GM21447 (cell line): ENCODE measurements around the gene TUBG1.

Source experiments
- ATAC-seq: cut with Tn5 transposase; IDR thresholded peaks from one replicate; pipeline ENCODE4 v1.9.1; 2021; ENCODE audit not compliant: unreplicated experiment

The TUBG1 gene

DNA sequence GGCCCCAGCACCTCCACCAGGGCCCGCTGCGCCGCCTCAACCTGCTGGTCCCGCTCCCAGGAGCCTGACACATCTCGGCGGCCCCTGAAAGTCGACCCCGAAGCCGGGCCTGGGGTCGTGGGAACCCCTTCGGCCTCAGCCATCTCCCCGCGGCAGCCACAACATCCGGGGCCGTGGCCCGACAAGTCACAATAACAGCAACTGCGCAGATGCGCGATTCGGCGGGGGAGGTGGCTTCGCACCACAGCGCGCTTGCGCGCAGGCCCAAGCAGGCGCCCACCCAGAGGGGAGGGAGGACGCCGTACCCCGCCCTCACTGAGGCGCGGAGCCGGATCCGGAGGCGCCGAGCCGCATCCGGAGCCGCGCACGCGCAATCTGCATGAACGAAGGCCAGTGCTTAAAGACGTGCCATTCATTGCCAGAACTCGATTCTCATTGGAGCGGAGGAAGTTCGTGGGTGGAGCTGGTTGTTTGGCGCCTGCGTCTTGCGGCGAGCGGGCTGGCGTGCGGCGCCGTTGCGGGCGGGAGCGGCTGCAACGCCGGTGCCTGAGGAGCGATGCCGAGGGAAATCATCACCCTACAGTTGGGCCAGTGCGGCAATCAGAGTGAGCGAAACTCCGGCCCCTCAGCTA lies at the start of gene TUBG1, which contains the start of gene RETREG3:
TUBG1 (plus strand) TSS at position 502 of the 632 bp plus-strand sequence; CDS start at position 557, 55 bp downstream.
RETREG3 (minus strand) TSS at position 193 of the 632 bp plus-strand sequence; CDS start at position 143, 50 bp downstream.
- peak; percentile 82 for ATAC-seq

DNA sequence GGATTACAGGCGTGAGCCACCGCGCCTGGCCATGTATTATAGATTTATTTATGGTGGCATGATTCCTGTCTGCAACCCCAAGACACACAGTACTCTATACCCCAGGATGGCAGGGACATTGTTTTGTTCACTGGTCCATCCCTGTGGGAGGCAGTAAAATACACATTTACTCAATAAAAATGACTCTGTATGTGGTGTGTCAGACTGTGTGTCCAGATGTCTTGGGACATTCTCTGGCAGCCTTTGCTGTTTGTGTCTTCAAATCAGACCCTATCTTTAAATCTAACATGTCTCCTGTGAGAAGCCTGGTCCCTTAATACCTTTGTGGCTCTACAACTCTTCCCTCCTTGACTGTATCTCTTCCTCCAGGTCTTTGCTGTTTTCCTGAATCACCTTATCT lies 49.2 kb upstream of the TUBG1 start:
- ATAC-seq = no peak

DNA sequence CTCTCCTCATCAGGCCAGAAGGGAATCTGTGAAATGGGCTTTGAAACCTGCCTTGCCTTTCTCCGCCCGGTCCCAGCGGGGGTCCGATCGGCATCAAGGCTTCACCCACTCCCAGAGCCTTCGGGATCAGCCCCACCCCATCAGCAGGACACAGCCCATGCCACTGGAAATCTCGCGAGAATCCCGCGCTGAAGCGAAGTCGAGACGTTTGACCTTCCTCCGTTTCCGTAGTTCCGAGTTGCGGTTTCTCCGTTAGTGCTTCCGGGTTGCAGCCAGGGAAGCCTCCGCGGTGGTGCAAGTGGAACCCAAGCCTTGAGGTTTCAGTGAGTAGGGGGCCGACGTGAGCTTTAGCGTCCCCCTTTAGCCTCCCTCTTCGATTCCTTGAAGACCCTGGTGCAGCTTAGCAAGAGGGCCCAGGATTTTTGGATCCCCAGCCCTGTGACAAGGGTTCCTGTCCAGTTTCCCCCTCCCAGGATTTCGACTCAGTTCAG lies 47.5 kb upstream of the TUBG1 start, which contains the start of gene COASY:
COASY (plus strand) TSS at position 252 of the 491 bp plus-strand sequence. CDS start 475 bp downstream, outside the sequence.
- ATAC-seq = peak; percentile 62

DNA sequence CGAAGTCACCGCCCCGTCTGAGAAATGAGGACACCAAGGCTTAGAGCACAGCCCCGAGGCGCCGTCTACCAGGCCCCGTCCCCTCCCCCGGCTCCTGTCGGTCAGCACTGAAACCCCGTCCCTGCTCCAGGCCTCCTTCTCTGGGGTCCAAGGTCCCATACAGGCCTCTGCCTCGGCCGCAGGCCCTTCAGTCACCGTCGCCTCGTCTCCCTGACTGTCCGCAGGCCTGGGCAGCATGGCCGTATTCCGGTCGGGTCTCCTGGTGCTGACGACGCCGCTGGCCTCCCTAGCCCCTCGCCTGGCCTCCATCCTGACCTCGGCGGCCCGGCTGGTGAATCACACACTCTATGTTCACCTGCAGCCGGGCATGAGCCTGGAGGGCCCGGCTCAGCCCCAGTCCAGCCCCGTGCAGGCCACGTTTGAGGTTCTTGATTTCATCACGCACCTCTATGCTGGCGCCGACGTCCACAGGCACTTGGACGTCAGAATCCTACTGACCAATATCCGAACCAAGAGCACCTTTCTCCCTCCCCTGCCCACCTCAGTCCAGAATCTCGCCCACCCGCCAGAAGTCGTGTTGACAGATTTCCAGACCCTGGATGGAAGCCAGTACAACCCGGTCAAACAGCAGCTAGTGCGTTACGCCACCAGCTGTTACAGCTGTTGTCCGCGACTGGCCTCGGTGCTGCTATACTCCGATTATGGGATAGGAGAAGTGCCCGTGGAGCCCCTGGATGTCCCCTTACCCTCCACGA lies 46.9 kb upstream of the TUBG1 start:
- ATAC-seq = no peak

DNA sequence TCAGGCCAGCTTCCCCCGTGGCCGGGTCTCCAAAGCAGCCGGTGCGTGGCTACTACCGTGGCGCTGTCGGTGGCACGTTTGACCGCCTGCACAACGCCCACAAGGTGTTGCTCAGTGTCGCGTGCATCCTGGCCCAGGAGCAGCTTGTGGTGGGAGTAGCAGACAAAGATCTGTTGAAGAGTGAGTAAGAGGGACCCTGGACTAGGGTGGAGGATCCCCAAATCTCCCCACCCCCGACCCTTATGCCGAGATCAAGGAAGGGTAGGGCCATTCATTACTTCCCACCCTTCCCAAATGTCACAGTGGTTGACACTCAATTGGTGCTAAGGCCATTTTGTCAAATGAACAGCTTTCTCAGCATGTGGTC lies 46.4 kb upstream of the TUBG1 start:
- ATAC-seq = no peak

DNA sequence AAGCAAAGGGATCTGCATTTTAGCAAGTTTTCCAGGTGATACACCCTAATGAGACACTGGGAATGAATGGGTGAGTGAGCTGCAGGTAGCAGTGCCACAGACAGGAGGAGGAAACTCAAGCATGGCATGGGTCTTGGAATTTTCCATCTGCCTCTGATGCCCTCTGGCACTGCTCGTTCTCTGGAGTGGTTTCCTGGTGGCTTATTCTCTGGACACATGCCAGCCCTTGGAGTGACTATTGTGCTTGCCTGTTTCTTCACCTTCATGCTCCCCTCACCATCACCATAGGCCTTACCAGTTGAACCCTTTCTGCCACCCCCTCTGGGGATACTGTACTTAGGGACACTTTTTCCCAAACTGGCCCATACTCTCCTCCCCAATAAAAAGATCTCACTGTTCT lies 45.9 kb upstream of the TUBG1 start:
- ATAC-seq = no peak

DNA sequence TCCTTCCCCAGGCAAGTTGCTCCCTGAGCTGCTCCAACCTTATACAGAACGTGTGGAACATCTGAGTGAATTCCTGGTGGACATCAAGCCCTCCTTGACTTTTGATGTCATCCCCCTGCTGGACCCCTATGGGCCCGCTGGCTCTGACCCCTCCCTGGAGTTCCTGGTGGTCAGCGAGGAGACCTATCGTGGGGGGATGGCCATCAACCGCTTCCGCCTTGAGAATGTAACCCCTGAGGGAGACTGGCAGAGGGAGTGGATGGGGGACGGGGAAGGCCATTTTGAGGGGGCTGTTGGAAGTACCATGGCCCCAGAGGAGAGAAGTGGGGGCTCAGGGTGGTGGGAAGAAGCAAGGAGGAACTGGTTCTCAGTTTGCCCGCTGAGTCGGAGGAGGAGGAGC lies 45.5 kb upstream of the TUBG1 start:
- no peak for ATAC-seq

DNA sequence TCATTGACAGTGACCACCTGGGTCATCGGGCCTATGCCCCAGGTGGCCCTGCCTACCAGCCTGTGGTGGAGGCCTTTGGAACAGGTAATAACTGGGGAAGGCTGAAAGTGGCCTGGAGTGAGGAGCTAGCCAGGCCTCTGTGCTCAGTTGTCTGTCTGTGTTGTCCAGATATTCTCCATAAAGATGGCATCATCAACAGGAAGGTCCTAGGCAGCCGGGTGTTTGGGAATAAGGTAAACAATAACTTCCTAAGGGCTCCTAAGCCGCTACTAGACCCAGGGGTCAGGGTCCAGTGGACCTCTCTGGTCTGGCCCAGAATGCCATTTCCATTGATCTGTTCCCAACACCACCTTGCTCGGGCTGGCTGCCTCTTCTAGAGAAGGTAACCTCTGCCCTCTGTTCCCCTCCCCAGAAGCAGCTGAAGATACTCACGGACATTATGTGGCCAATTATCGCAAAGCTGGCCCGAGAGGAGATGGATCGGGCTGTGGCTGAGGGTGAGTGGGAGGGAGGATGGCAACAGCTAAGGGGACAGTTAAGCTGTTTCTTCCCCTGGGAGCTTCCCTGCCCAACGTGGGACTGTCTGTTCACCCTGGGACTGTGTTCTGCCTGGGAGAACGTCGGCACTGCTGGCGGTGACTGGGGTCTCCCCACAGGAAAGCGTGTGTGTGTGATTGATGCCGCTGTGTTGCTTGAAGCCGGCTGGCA lies 44.5 kb upstream of the TUBG1 start:
- ATAC-seq = no peak

DNA sequence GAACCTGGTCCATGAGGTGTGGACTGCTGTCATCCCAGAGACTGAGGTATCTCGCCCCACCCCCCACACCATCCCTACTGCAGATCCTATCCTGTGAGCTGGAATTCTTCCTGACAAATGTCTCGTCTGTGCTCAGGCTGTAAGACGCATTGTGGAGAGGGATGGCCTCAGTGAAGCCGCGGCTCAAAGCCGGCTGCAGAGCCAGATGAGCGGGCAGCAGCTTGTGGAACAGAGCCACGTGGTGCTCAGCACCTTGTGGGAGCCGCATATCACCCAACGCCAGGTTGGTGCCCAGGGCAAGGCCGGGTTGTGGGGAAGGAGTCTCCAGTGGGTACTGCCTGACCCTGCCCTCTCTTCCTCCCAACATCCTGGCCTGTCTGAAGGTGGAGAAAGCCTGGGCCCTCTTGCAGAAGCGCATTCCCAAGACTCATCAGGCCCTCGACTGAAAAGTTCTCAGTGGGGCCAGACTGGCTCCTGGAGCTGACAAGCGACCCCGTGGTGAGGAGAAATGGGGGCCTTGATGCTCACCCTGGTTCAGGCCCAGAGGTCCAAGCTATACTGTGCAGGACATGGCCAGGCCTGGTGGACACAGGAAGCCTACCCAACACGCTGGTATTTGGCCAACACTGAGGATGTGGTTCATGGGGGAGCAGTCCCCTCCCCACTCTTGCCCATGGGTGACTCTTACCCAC lies 43.8 kb upstream of the TUBG1 start:
- no peak for ATAC-seq

DNA sequence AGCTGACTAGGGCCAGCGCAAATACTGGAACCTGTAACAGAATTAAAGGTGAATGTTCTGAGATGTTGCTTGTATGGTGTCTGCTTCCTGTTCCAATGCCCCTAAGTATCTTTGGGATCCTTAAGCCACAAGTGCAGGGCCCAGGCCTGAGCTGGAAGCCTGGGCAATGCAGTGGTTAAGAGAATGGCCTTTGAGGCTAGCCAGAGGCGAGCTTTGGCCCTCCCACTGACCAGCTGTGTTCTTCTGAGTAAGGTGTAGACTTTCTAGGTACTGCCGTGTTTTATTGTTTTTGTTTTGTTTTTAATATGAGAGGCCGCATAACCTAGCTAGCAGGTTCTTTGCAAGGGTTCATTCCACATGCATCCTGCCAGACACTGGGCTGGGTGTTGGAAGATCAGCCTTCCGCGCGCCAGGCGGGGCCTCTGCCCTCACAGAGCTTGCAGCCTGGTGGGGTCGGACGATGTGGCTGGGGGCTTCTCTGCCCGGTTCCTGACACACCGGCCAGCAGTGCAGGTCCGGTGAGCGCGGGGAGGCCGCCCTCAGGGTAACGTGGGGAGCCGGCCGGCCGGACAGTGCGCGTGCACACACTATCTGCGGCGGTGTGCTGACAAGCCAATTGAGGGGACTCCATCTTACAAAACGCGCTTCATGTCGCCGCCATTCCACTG lies 43.1 kb upstream of the TUBG1 start:
- no peak for ATAC-seq

DNA sequence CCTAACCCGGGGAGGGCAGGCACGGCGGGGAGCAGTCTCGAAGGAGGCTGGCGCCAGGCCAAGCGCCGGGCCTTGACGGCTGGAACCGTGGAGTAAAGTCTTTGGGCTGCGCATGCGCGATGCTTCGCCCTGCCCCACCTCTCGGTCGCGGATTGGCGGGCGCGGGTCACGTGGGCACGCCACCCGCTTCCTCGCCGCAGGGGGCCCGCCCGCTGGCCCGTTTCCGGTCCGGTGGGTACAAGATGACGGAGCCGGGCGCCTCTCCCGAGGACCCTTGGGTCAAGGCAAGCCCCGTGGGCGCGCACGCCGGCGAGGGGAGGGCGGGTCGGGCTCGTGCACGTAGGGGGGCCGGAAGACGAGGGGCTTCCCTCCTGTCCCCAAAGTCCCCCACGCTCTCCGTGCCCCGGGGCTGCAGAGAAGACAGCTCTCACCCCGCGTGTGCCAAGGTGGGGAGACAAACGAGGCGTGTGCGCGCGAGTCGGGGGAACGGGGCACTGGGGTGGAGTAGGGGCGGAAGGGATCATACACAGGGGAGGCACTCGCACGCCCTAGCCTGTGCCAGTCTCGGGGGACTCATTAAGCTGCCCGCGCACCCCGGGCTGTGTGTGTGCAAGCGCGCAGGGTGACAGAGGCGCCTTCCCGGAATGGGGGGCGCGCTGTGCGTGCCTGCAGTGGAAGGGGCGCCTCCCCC lies 42.5 kb upstream of the TUBG1 start, which contains the start of gene MLX:
MLX (plus strand) TSS at position 218 of the 691 bp plus-strand sequence; CDS start at position 243, 25 bp downstream.
- ATAC-seq = no peak

DNA sequence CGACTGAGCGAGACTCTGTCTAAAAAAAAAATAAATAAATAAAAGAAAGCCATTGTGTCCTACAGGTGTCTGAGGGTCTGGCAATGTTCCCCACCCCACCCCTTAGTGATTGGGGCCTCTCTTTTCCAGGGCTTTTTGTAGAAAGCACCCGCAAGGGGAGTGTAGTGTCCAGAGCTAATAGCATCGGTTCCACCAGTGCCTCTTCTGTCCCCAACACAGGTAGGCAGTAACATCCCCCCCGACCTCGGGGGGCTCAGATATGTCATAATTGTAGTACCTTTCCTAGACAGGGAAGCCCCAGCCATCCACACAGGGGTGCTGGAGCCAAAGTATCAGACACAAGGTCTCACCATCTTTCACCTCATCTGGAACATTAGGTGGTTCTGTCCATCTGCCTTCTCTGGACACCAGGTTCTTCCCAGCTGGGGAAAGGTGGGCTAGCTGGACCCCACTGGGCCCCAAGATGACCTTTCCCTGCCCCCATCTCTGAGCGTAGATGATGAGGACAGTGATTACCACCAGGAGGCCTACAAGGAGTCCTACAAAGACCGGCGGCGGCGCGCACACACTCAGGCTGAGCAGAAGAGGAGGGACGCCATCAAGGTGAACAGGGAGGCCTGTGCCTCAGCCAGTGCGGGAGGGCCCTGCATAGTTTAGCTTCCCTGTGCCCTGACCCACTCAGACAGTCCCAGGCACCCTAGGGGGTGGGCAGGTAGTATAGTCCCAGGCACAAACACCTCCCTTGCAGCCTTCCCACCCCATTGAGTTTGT lies 41.0 kb upstream of the TUBG1 start:
- ATAC-seq = no peak

DNA sequence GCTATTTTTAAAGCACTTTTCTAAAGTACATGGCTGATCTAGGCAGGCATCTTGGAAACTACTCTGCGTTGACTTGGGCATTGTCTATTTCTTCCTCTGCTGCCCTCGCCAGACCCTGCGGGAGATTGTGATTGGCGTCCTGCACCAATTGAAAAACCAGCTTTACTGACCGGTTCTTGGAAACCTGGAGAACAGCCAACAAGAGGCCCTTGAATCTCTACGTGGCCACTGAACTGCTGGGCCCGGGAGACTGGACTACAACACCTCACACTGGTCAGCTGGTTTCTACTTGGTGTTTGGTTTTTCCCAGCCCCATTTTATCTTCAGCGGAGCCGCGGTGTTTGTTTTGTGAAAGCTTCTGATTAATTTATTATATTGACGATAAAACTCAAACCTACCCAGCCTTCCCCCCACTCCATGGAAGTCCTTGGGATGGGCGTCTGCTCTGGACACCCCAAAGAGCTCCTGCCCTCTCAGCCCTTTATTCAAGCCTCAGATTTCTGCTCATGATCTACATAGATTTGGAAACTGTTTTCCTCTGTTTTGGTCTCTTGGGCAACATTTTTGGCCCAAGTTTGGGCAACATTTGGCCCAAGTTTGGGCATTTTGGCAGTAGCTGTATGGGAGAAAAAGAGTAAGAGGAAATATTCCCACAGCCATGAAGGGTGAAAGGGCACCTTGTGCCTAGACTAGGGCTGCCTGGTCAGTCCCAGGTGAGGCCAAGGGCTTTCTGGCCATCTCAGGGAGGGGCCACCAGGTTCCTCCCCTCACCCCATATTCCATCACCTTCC lies 37.9 kb upstream of the TUBG1 start:
- no peak for ATAC-seq

DNA sequence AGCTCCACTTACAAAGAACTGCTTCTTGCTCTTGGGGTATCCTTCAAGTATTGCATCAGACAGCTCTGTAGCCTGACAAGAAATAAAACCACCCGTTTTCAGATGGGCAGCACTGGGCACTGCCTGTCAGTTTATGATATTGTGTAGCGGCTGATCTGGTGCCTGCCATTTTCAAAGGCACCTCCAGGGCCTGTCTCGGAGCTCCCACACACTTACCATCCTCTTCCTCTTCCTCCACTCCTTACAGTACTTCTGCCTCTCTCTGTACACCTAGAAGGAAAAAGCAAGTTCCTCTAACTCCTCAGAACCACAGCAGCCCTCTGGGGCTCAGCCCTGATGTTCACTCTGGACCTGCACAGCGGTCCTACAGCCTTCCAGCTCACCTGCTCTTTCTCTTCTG lies 36.4 kb upstream of the TUBG1 start:
- ATAC-seq = no peak

DNA sequence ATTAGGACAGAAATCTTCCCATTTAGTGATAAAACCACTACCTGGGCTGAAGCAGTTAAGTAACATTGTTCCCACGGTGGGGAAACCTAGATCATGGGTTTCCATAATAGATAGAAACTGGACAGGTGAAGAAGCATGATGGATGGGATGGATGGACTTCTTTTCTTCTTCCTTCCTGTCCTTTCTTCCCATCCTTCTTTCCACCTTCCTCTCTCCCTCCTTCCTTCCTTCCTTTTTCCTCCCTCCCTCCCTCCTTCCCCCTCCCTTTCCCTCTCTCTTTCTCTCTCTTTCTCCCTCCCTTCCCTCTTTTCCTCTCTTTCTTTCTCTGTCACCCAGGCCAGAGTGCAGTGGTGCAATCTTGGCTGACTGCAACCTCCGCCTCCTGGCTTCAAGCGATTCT lies 35.0 kb upstream of the TUBG1 start:
- no peak for ATAC-seq

DNA sequence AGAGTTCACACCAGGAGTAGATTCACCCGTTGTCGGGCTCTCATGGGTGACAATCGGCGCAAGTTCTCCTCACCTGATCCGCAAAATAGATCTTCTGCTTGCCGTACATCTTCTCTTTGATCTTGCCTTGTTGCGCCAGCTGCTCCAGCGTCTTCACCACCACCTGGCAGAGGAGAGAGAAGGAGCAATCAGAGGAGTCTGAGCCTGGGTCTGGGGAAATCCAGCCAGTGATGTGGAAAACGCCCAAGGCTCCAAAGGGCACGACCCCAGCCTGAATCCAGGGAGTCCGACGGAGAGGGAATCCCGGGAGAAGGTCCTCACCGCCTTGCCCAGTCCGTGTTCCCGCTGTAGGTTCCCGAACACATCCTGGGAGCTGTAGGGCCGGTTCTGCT lies 32.3 kb upstream of the TUBG1 start:
- ATAC-seq = no peak

DNA sequence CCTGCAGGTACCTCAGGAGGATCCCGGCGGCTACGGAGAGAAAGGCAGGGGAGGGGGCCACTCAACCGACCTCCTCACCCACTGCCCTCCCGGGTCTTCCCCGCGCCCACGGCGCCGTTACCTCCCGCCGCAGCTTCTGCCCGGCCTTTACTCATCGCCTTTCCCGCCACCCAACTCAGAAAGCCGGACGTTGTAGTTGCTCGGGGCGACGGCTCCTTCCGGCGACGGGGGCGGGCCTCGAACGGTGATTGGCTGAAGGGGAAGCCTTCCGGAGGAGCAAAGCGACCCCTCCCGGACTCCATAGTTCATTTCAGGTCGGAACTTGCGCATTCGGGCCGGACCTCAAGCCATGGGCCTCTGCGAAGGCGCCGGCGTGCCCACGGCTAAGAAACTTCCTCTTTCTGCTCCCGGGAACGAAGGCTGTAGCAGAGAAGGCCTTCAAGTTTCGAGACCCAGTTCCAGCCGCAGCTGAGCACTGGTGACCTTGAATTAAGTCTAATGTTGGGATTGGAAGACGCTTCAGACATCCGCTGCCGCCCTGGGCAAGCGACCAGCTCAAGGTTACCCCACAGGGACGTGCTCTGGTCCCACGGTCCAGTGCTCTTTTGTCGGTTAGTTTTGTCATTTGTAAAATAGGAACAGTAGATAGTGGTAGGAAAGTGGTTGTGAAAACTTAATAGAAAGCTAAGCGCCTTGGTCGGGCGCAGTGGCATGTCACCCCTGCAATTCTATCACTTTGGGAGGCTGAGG lies 31.8 kb upstream of the TUBG1 start, which contains the start of gene PSMC3IP:
PSMC3IP (minus strand) TSS at position 198 of the 750 bp plus-strand sequence; CDS start at position 155, 43 bp downstream.
- ATAC-seq = peak; percentile 62
